Middle frontal gyrus (tissue), 1 donor: ENCODE measurements around the gene UTF1.

Experiments used
- DNase-seq: peaks from one replicate; pipeline ENCODE4 v3.0.0-alpha.2; 2015; ENCODE audit warnings: low spot score; ENCODE audit errors: extremely low spot score

UTF1 gene

GRCh38 chr10:133196936-133197758 is 32.9 kb upstream of the UTF1 start:
- no peak for DNase-seq

GRCh38 chr10:133197786-133198185 is 32.2 kb upstream of the UTF1 start:
- DNase-seq = no peak

DNA sequence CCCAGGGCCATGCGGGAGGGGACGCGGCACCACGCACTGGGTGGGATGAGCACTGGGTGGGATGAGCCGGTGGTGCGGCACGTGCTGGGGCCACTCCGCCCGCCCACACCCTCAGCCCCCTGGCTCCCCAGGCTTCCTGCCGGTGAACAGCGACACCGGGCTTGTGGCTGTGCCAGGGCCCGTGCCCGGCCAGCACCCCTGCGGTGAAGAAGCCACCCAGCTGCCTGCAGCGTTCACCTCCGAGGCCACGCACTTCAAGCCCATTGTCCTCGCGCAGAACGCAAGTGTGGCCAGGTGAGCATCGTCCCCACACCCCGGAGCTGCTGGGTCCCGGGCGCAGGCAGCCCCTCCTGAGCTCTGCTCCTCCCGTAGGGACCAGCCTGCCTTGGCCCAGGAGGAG is 31.8 kb upstream of the UTF1 start:
- no peak for DNase-seq

DNA sequence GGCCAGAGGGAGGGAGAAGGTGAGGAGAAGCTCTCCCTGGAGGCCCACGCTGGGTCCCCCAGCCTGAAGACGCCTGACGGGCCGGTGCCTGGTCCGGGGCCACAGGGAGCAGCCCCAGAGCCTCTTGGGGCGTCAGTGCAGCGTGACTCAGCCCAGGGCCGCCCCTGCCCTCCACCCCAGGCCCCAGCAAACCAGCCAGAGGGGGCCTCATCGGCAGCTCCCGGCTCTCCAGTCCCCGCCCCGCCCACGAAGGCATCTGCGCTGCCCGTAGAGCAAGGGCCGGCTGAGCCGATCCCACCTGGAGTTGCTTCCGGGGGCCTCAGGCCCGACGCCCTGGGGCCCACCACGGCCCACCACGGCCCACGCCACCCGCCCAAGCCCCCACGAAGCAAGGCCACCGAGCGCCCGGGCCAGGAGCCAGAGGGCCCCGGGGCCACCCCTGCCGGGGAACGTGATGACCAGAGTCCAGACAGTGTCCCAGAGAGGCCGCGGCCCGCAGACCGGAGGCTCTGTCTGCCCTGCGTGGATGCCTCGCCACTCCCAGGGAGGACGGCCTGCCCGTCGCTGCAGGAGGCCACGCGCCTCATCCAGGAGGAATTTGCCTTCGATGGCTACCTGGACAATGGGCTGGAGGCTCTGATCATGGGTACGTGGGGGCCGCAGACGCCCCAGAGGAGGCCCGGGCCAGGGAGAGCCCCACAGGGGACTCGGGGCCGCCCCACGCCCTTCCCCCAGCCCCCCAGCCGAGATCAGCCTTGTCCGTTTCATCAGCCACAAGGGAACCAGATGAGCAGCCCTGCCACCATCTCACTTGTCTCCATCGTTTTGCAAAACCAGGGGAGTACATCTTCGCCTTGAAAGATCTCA is 31.2 kb upstream of the UTF1 start:
- DNase-seq = no peak

DNA sequence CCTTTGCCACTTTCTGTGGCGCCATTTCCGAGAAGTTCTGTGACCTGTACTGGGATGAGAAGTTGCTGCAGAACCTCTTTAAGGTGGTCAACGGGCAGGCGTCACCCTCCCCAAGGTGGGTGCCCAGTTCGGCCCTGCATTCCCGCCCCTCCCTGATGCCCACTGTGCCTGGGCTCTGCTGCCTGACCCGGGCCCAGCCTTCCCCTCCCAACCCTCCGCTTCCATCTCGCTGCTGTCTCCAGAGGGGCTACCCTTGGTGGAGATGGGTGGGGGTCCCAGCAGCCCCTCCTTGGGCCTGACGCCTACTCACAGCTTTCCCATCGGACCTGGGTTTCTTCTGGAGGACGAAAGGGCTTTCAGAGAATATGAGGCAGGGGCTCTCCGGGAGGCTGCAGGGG is 30.5 kb upstream of the UTF1 start:
- DNase-seq = no peak

DNA sequence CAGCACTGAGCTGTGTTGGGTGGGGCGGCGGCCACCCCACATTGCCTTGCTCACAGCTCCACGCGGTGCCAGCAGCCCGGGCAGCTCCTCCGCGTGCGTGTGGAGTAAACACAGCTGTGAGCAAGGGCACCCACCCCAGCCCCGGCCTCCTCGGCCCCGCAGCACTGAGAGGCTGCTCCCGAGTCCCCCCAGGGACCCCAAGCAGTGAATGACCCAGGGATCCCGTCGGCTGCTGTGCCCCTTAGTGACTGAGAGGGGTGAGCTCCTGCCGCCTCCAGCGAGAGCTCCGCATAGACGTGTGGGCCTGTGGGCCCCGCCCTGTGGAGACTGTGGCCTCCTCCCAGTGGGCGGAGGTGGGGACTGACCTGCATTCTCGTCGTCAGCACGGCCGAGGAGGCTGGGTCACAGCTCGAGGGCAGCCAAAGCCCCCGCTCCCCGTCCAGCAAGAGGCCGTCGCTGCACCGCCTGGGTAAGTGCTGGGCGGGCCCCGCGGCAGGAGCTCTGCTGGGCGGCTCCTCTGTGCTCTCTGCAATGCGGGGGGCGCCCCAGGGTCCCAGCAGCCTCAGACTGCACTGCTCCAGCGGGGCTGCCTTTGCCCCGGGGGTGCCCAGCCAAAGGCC is 29.9 kb upstream of the UTF1 start:
- DNase-seq = no peak

DNA sequence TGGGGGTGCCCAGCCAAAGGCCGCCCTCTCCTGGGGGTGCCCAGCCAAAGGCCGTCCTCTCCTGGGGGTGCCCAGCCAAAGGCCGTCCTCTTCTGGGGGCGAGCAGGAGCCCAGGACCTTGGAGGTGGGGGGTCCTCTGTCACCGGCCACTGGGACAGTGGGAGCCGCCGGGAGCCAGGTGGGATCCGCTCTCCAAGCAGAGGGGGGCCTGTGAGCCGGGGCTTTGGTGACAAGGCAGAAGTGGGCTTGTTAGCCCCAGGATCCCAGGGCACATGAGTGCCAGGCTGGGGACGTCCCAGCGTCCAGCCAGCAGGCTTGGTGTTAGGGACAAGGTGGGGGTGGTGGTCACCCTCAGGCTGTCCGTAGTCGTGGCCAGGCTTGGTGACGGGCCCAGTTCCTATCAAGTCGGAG is 29.4 kb upstream of the UTF1 start:
- DNase-seq = no peak

GRCh38 chr10:133201151-133201947 is 28.7 kb upstream of the UTF1 start:
- no peak for DNase-seq

- no peak for DNase-seq
Observed at GRCh38 chr10:133201948-133202725, 27.9 kb upstream of the UTF1 start.

DNA sequence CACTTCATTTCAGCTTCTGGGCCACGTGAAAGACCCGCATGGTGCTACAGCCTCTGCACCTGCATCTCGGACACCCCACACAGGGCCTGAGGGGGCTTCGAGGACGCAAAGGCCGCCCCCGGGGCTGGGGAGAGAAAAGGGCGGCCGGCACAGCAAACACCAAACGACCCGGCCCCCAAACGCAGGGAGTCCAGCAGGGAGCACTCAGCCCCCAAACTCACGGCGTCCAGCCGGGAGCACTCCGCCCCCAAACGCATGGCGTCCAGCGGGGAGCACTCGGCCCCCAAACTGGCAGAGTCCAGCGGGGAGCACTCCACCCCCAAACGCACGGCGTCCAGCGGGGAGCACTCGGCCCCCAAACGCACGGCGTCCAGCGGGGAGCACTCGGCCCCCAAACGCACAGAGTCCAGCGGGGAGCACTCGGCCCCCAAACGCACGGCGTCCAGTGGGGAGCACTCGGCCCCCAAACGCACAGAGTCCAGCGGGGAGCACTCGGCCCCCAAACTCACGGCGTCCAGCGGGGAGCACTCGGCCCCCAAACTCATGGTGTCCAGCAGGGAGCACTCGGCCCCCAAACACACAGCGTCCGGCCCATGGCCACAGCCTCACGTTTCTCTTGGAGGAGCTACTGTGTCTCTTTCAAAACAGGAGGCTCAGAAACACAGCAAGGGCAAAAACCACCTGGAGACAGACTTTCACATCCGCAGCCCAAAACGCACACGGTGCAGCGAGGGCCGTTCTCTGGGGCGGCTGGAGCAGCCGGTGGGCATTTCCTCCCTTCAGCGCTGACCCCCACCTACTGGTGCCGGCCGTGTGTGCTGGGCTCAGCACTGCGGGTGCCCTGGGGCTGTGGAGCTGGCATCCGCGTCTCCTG is 27.0 kb upstream of the UTF1 start:
- no peak for DNase-seq

GRCh38 chr10:133203652-133204195 is 26.3 kb upstream of the UTF1 start:
- no peak for DNase-seq

DNA sequence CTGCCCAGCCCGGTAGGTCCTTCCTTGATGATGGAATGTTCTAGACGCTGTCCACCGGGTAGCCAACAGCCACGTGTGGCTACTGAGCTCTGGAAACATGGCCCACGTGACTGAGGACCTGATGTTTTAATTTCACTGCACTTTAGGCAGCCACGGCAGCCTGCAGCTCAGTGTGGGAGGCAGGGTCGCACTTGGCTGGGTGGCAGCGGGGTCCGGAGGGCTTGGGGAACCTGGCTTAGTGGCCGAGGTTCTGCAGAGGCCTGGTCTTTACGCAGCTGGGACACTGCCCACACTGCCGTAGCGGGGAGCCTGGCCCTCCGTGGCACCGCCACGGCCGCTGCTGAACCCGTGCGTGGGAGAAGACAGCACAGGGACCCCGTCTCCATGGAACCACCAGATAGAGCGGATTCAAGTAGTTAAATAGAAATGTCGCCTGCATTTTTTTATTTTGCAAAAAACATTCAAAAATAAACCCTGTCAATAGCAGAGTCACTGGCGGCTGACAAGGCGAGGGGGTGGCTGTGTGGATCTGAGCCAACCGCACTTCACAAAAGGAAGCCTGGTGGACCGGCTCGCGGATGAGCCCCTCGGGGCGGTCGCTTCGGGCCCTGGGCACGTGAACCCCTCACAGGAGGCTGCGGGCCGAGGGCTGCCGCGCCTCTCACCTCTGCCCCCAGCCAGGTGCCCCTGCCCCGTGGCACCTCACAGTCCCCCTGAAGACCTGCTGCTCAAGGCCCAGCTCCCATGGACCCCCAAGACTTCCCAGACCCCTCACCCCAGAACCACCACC is 25.6 kb upstream of the UTF1 start:
- no peak for DNase-seq

DNA sequence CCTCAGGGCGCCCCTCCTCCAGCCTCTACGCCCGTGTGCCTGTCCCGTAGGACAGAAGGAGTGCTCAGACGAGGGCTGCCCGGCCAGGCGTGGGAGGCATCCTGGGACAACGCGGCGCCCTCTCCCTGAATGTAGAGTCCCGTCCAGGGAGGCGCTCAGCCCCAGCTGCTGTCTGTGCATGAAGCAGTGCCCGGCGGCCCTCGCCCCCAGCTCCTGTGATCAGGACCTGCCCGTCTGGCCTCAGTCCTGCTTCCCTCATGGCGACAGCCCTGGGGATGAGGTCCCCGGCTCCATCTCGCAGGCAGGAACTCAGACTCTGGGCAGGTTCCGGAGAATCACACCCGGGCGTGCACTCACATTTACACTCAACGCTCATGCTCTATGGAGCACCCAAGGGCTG is 24.9 kb upstream of the UTF1 start:
- no peak for DNase-seq

DNA sequence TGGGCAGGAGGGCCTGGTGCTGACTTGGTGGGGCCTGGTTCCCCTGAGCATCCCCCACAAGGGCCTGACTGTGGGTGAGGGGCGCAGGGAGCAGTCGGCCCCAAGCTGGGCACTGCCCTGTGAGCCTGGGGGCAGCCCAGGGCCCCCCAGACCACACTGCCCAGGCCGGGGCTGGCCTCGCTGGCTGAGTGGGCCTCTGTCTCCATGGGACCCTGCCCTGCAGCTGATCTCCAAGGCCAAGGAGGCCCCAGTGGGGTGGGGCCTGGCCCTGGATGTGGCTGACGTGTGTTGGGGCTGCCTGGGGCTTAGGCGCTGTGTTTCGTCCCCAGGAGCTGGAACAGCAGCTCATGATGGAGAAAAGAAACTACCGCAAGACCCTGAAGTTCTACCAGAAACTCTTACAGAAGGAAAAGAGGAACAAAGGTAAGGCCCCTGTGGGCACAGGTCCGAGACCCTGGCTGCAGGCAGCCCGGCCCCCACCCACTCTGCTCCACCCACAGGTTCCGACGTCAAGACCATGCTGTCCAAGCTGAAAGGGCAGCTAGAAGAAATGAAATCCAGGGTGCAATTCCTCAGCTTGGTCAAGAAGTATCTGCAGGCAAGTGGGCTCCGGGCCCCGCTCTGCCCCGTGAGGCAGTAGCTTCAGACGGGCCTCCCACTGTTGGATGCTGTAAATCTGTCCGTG is 23.5 kb upstream of the UTF1 start:
- no peak for DNase-seq

- no peak for DNase-seq
Observed at GRCh38 chr10:133207041-133207600, 22.9 kb upstream of the UTF1 start.

DNA sequence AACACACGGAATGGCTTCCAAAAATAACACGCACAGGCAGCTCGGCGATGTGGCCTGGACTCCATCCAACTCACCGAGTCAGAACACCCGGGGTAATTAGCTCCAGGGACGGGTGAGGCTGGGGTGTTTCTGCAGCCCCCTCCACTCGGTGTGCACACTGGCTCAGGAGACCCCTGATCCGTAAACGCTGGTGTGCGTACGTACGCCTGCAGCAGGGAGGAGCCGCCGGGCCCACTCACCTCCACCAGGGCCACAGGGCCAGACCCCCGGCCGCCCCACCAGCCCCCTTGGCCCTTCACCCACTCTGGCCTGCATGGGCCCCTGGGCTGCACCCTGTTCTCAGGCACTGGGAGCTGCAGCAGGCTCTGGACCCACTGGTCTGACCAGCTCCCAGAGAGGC is 22.4 kb upstream of the UTF1 start:
- no peak for DNase-seq

DNA sequence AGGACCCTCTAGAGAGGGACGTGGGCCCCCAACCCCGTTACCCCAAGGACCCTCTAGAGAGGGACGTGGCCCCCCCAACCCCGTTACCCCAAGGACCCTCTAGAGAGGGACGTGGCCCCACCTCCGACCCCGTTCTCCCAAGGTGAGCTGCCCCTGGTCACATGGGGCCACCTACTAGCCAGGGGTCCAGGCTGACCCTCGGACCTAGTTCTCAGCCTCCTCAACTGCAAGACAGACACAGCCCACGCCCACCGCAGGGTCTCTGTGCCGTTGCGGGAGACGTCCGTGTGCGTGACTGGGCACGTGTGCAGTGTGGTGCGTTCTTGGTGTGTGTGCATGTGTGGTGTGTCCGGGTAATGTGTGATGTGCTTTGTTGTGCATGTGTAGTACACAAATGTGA is 21.6 kb upstream of the UTF1 start:
- no peak for DNase-seq

- DNase-seq = no peak
Observed at GRCh38 chr10:133209117-133209516, 20.9 kb upstream of the UTF1 start.
